Measurements from ENCODE around the gene SEMA5B. TPM values are rescaled to one million over a fixed set of nuclear protein-coding genes. Genes with fewer than 3 reads are reported as not detected.

The SEMA5B gene
- polyA plus RNA-seq, 1 of the 3 experiments (the other 2 are of a cell fraction), result 0.43 TPM

- Histone ChIP-seq H3K79me2 (ENCODE audit: insufficient read depth) (no peaks in the 10 kb centered on the region), H3K4me3 (ENCODE audit: low read depth in 2 of 2, low read length in 1 of 2) (no peak overlapping the region), H4K20me1 (ENCODE audit: insufficient read depth) (no peaks in the 10 kb centered on the region), H2AFZ (ENCODE audit: low read depth) (no peak overlapping the region), H3K27me3 (ENCODE audit: insufficient read depth) (peaks cover 6% of the 10 kb centered on the region; the same call in 1 of the 2 replicates), H3K4me2 (no peak overlapping the region), H3K27ac (ENCODE audit: low read depth in 2 of 2, low read length in 1 of 2) (no peak overlapping the region), H3K9me3 (no peaks in the 10 kb centered on the region), H3F3A (replicated peaks; ENCODE audit: insufficient read depth) (no peaks in the 10 kb centered on the region), H3K36me3 (replicated peaks in 1 of 2; ENCODE audit: control insufficient read depth in 1 of 2, insufficient read depth in 2 of 2, low read length in 1 of 2) (no peaks in the 10 kb centered on the region), H3K9ac (no peak overlapping the region), H3K4me1 (ENCODE audit: control insufficient read depth in 1 of 2, insufficient read depth in 2 of 2, low read depth in 1 of 2, low read length in 1 of 2) (peaks cover 0 to 6% of the 10 kb centered on the region in 2 experiments; a peak in 1 of 4 replicates), H3K9me2 (no peaks in the 10 kb centered on the region)
- 56% methylated on average over 3 of the region's 3 CpGs for WGBS (ENCODE audit: low lambda C conversion rate)
- TF ChIP-seq FOXM1 (IDR thresholded peaks at IDR 0.05; ENCODE audit: low read depth) (no peak), FOSL2 (IDR thresholded peaks at IDR 0.05; ENCODE audit: borderline replicate concordance, low read depth) (no peak), RCOR1 (IDR thresholded peaks at IDR 0.05; ENCODE audit: low read length) (no peak), MAX (IDR thresholded peaks at IDR 0.05; ENCODE audit: low read depth) (no peak), SIN3A (IDR thresholded peaks at IDR 0.05; ENCODE audit: borderline replicate concordance, low read depth, low read length) (no peak), JUND (IDR thresholded peaks at IDR 0.05) (no peak), EZH2phosphoT487 (IDR thresholded peaks at IDR 0.05; ENCODE audit: borderline replicate concordance, low read depth) (no peak), GATA2 (CRISPR knock-in tag; IDR thresholded peaks at IDR 0.05) (no peak), PBX3 (IDR thresholded peaks at IDR 0.05) (no peak), GABPA (IDR thresholded peaks at IDR 0.05; ENCODE audit: low read depth) (no peak)
- no peak for DNase-seq
- CTCF ChIA-PET, result interaction anchor here (1.8 to 12.3 kb wide), 2 partner anchors 9 to 97 kb away, joined by 8 to 84 read pairs; partner anchors contain the start of gene SEMA5B
- POLR2A ChIA-PET, result no interaction called here
Measured at GRCh38 chr3:123039178-123039577, 11.6 kb upstream of the SEMA5B start.

- H2AFZ ChIP-seq (ENCODE audit: low read depth), result no peak overlapping the region
- peaks cover 6% of the 10 kb centered on the region; the same call in 1 of the 2 replicates for H3K27me3 ChIP-seq (ENCODE audit: insufficient read depth)
- no peak overlapping the region for H3K9ac ChIP-seq
- ChIA-PET CTCF (interaction anchor here (0.9 to 12.3 kb wide), 3 partner anchors 9 to 646 kb away, joined by 3 to 84 read pairs (median 8); partner anchors contain the start of gene SEMA5B), POLR2A (no interaction called here)
- no peak overlapping the region for H3K4me3 ChIP-seq (ENCODE audit: low read depth in 2 of 2, low read length in 1 of 2)
- H3K9me3 ChIP-seq, result no peaks in the 10 kb centered on the region
- no peak overlapping the region for H3K27ac ChIP-seq (ENCODE audit: low read depth in 2 of 2, low read length in 1 of 2)
- no peaks in the 10 kb centered on the region for H3K9me2 ChIP-seq
- TF ChIP-seq SIN3A (IDR thresholded peaks at IDR 0.05; ENCODE audit: borderline replicate concordance, low read depth, low read length) (no peak), TAF1 (IDR thresholded peaks at IDR 0.05; ENCODE audit: borderline replicate concordance, low read depth, low read length) (no peak), MEF2A (IDR thresholded peaks at IDR 0.05; ENCODE audit: borderline replicate concordance, low read depth) (no peak), POLR2AphosphoS5 (IDR thresholded peaks at IDR 0.05; ENCODE audit: low read depth, low read length) (no peak)
- no peaks in the 10 kb centered on the region for H3K79me2 ChIP-seq (ENCODE audit: insufficient read depth)
- peaks cover 0 to 6% of the 10 kb centered on the region in 2 experiments; a peak in 1 of 4 replicates for H3K4me1 ChIP-seq (ENCODE audit: control insufficient read depth in 1 of 2, insufficient read depth in 2 of 2, low read depth in 1 of 2, low read length in 1 of 2)
- no peaks in the 10 kb centered on the region for H3K36me3 ChIP-seq (replicated peaks in 1 of 2; ENCODE audit: control insufficient read depth in 1 of 2, insufficient read depth in 2 of 2, low read length in 1 of 2)
- no peaks in the 10 kb centered on the region for H3F3A ChIP-seq (replicated peaks; ENCODE audit: insufficient read depth)
- H4K20me1 ChIP-seq (ENCODE audit: insufficient read depth), result no peaks in the 10 kb centered on the region
- no peak for DNase-seq
- H3K4me2 ChIP-seq, result no peak overlapping the region
Measured at GRCh38 chr3:123038751-123039150, 11.2 kb upstream of the SEMA5B start.
